Testis (tissue), 2 donors: ENCODE data around the gene IER5L.

Experiments used
- CTCF ChIP-seq, 3 experiments: fragments of 450-650 bp in 2 of 3; fragments of 200-600 bp in 1 of 3; sonication (generic) in 1 of 3; IDR thresholded peaks; one replicate each; pipeline ENCODE4 v1.5.1; 2016 to 2019; ENCODE audit warnings: antibody characterized with exemption in 3 of 3, mild to moderate bottlenecking in 2 of 3, moderate library complexity in 1 of 3
- POLR2A ChIP-seq: fragments of 450-650 bp; IDR thresholded peaks from one replicate; pipeline ENCODE4 v1.6.1; 2017; ENCODE audit warnings: antibody characterized with exemption, mild to moderate bottlenecking, moderate library complexity

- TF ChIP-seq CTCF (IDR thresholded peaks at IDR 0.05) (no peak), POLR2A (no peak)
Observed at GRCh38 chr9:129149442-129149841, 28.6 kb downstream of the IER5L start.
